Neural crest cell (in vitro differentiated cells): Measurements from ENCODE around the gene KCNK18. TPM values are rescaled to one million over a fixed set of nuclear protein-coding genes. Genes with fewer than 3 reads are reported as not detected.

Experiments used
- DNase-seq: peaks from one replicate; pipeline ENCODE4 v3.0.0; 2021; ENCODE audit warnings: low read depth, mixed read lengths, low spot score
- H3K27ac Mint-ChIP-seq: one replicate; pipeline ENCODE4 v1.8.0; 2021; ENCODE audit warnings: mild to moderate bottlenecking, mixed read lengths; ENCODE audit not compliant: unreplicated experiment
- H3K27me3 Mint-ChIP-seq: 2 replicates; pipeline ENCODE4 v1.8.0; 2021; ENCODE audit warnings: low read depth, mild to moderate bottlenecking, mixed read lengths
- H3K36me3 Mint-ChIP-seq: 2 replicates; pipeline ENCODE4 v1.8.0; 2021; ENCODE audit warnings: low read depth, mild to moderate bottlenecking, mixed read lengths
- H3K4me1 Mint-ChIP-seq: 2 replicates; pipeline ENCODE4 v1.8.0; 2021; ENCODE audit warnings: mixed read lengths
- H3K4me3 Mint-ChIP-seq: one replicate; pipeline ENCODE4 v1.8.0; 2021; ENCODE audit warnings: mild to moderate bottlenecking, mixed read lengths
- H3K9me3 Mint-ChIP-seq: 2 replicates; pipeline ENCODE4 v1.8.0; 2021; ENCODE audit warnings: mixed read lengths
- long read RNA-seq: library from polyadenylated mRNA; unstranded; transcript quantifications from one replicate; pipeline ENCODE4 v2.0.0, GENCODE V29; 2020
- total RNA-seq: library from RNA; stranded (reverse); gene quantifications from 2 replicates; pipeline ENCODE4 v1.2.1, GENCODE V29; 2021
- TF ChIP-seq, protein P1 (sequence below): fragments of 200-600 bp; sonication (generic); conservative IDR thresholded peaks from 2 replicates; pipeline ENCODE4 v1.5.0; 2021; ENCODE audit warnings: antibody characterized with exemption, mild to moderate bottlenecking

KCNK18 gene
- not detected in 2 replicates for total RNA-seq
- long read RNA-seq: 0 reads

DNA sequence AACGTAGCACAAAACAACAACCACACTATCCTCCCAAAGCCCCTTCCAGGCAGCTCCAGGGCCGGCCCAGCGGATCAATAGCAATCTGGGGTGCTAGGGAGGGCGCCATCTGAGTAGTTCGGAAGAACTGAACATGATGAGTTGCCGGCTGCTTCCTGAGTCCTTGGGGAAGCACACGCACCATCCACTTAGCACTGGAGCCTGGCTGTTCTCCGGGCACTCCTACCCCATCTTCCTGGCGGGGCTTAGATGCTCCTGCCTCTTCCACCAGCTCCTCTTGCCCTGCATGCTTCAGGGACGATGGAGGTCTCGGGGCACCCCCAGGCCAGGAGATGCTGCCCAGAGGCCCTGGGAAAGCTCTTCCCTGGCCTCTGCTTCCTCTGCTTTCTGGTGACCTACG, at the start of gene KCNK18:
KCNK18 (plus strand) TSS at position 301 of the 400 bp plus-strand sequence; CDS start at position 301, 0 bp downstream.
- TF ChIP-seq, protein P1, sequence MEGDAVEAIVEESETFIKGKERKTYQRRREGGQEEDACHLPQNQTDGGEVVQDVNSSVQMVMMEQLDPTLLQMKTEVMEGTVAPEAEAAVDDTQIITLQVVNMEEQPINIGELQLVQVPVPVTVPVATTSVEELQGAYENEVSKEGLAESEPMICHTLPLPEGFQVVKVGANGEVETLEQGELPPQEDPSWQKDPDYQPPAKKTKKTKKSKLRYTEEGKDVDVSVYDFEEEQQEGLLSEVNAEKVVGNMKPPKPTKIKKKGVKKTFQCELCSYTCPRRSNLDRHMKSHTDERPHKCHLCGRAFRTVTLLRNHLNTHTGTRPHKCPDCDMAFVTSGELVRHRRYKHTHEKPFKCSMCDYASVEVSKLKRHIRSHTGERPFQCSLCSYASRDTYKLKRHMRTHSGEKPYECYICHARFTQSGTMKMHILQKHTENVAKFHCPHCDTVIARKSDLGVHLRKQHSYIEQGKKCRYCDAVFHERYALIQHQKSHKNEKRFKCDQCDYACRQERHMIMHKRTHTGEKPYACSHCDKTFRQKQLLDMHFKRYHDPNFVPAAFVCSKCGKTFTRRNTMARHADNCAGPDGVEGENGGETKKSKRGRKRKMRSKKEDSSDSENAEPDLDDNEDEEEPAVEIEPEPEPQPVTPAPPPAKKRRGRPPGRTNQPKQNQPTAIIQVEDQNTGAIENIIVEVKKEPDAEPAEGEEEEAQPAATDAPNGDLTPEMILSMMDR: no peak
- H3K27me3 Mint-ChIP-seq: peaks cover 11% of the 10 kb centered on the region
- peaks cover 2% of the 10 kb centered on the region for H3K9me3 Mint-ChIP-seq
- no peak within 1 kb of the TSS for H3K4me3 Mint-ChIP-seq
- H3K4me1 Mint-ChIP-seq: no peaks in the 10 kb centered on the region
- no peak for DNase-seq
- H3K27ac Mint-ChIP-seq: no peak within 1 kb of the TSS
- H3K36me3 Mint-ChIP-seq: no peaks in the 10 kb centered on the region

DNA sequence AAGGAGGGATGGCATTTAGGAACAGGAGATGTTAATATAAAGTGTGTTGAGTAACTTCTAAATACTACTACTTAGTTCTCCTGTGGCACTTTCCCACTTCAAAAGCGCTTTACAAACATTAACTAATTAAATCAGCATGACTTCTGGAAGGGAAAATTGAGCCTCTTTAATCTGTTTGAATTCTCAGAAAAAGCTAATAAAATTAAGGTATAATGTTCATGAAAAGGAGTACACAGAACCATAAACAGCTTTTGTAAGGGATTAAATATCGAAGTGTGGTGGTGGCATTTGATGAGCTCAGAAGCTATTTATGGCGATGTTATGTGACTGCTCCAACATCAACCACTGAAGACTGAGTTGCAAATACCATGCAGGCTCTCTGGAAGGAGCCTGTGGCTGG, 49.0 kb upstream of the KCNK18 start:
- no peak for DNase-seq
- no peak overlapping the region for H3K4me3 Mint-ChIP-seq
- H3K9me3 Mint-ChIP-seq: peaks cover 3% of the 10 kb centered on the region
- TF ChIP-seq, protein P1: no peak
- peaks cover 98% of the 10 kb centered on the region for H3K27me3 Mint-ChIP-seq
- no peak overlapping the region for H3K27ac Mint-ChIP-seq
- H3K4me1 Mint-ChIP-seq: no peaks in the 10 kb centered on the region
- no peaks in the 10 kb centered on the region for H3K36me3 Mint-ChIP-seq

DNA sequence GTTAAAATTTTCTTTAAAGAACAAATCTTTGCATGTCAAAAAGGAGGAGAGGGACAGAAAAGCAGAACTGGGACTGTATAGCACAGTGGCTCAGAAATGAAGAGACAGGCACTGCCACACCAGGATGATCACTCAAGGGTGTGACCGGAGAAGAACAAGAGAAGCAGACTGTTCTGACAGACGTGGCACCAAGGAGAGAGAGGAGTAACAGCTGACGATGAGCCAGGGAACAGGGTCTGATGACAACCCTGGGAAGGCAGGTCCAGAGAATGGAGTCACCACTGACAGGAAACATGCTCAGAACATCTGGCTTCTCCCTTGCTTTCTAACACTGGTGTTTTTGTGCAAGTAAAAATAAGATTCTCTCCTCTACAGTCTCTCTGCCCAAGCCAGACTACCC, 44.6 kb upstream of the KCNK18 start:
- no peak overlapping the region for H3K4me3 Mint-ChIP-seq
- H3K27me3 Mint-ChIP-seq: peaks cover 98% of the 10 kb centered on the region
- DNase-seq: no peak
- H3K9me3 Mint-ChIP-seq: no peaks in the 10 kb centered on the region
- no peaks in the 10 kb centered on the region for H3K4me1 Mint-ChIP-seq
- TF ChIP-seq, protein P1: no peak
- H3K36me3 Mint-ChIP-seq: no peaks in the 10 kb centered on the region
- H3K27ac Mint-ChIP-seq: no peak overlapping the region

- no peak overlapping the region for H3K4me3 Mint-ChIP-seq
- peaks cover 100% of the 10 kb centered on the region for H3K27me3 Mint-ChIP-seq
- no peaks in the 10 kb centered on the region for H3K36me3 Mint-ChIP-seq
- no peak overlapping the region for H3K27ac Mint-ChIP-seq
- no peaks in the 10 kb centered on the region for H3K4me1 Mint-ChIP-seq
- TF ChIP-seq, protein P1: no peak
- no peak for DNase-seq
- H3K9me3 Mint-ChIP-seq: no peaks in the 10 kb centered on the region
Observed at GRCh38 chr10:117158297-117158696, 39.0 kb upstream of the KCNK18 start.

- DNase-seq: no peak
- no peak overlapping the region for H3K4me3 Mint-ChIP-seq
- peaks cover 4% of the 10 kb centered on the region for H3K4me1 Mint-ChIP-seq
- peaks cover 3% of the 10 kb centered on the region for H3K36me3 Mint-ChIP-seq
- no peak overlapping the region for H3K27ac Mint-ChIP-seq
- TF ChIP-seq, protein P1: no peak
- peaks cover 100% of the 10 kb centered on the region for H3K27me3 Mint-ChIP-seq
- no peaks in the 10 kb centered on the region for H3K9me3 Mint-ChIP-seq
Observed at GRCh38 chr10:117159390-117159789, 37.9 kb upstream of the KCNK18 start.

- TF ChIP-seq, protein P1: no peak
- H3K27me3 Mint-ChIP-seq: peaks cover 100% of the 10 kb centered on the region
- no peak overlapping the region for H3K4me3 Mint-ChIP-seq
- peaks cover 3% of the 10 kb centered on the region for H3K36me3 Mint-ChIP-seq
- H3K9me3 Mint-ChIP-seq: no peaks in the 10 kb centered on the region
- DNase-seq: no peak
- H3K4me1 Mint-ChIP-seq: peaks cover 8% of the 10 kb centered on the region
- no peak overlapping the region for H3K27ac Mint-ChIP-seq
Observed at GRCh38 chr10:117160567-117160966, 36.7 kb upstream of the KCNK18 start.
